Left hindlimb (tissue), 1 donor: ENCODE results near the gene WHAMM.
"Not testable (repeated sequence)": the region's sequence is repeated elsewhere in the genome, so short reads cannot be mapped to it uniquely, and the experiment has no call there.

Experiments used
- DNase-seq: peaks from one replicate; pipeline ENCODE4 v3.0.0-alpha.2; 2018

WHAMM gene

GRCh38 chr15:82803793-82804574 lies 5.4 kb upstream of the WHAMM start:
- DNase-seq = no peak

DNA sequence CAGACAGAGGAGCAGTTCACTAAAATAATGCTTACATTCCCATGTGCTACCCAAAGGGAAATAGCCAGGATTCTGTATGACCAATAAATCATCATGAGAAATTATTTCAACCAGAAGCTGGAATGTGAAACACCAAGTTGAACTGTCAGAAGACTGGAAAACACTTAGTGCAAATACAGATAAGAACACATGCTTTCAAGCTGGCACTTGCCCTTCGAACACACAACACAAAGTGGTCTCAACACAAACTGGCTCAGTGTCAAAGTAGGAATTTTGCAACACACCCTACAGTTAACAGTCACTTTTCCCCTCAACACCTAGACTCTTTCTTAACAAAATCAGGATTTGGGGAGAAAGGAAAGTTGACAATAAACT lies 4.9 kb upstream of the WHAMM start:
- no peak for DNase-seq

GRCh38 chr15:82805994-82806406 lies 3.4 kb upstream of the WHAMM start, which contains the start of gene FSD2:
Gene FSD2 (minus strand): TSS chr15:82806069. CDS start chr15:82787390, 18,679 bp downstream.
- DNase-seq = peak; percentile 45

DNA sequence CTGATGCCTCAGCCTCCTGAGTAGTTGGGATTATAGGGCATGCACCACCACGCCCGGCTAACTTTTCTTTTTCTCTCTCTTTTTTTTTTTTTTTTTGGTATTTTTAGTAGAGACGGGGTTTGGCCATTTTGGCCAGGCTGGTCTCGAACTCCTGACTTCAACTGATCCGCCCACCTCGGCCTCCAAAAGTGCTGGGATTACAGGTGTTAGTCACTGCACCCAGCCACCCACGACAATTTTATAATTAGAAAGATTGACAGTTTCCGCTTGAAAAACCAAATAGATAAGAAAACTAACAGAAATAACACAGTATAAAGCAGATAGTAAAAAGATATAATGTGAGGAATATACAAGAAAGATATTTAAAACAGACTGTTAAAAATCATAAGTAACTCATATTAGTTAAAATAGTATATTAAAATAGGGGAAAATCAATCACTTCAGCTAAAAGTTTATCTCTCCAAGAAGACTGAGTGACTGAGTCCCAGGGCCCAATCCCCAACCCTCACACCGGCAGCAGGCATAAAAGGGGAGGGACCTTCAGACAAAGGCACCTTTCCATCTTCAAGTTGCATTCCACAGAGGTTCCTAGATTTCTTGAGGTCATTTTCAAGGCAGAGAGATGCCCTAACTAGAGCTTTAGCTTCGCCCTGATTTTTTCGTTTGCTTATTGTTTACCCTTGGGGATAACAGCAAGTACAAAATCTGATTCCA lies 1.4 kb upstream of the WHAMM start:
- DNase-seq = no peak

GRCh38 chr15:82808634-82809041 lies 790 bp upstream of the WHAMM start:
- DNase-seq = no peak

GRCh38 chr15:82810061-82810889 lies 847 bp downstream of the WHAMM start:
- DNase-seq = peak; percentile 61

DNA sequence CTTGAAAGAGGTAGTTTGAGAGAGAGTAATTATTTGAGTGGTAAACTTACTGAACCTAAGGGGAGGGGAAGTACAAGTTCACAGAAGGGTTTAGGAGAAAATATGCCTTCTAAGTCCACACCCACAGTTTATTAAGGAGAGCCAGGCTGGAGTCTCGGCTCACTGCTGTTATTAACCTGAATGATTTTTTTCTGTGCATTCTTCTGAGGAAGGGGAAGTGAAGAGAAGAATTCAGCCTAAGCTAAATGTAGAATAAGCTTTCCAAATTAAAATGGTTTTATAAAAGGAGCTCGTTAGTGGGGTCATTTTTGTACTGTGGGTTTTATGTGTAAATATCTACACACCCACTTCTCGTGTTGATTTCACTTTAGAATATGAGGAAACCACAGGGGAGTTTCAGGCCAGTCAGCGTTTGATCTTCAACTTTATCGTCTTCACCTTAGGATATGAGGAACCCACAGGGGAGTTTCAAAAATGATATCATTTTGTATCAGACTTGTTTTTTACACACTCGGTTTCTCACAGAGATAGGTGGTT lies 1.5 kb downstream of the WHAMM start:
- no peak for DNase-seq

- DNase-seq = no peak
These were observed 3.6 kb downstream of the WHAMM start for GRCh38 chr15:82812994-82813393.

DNA sequence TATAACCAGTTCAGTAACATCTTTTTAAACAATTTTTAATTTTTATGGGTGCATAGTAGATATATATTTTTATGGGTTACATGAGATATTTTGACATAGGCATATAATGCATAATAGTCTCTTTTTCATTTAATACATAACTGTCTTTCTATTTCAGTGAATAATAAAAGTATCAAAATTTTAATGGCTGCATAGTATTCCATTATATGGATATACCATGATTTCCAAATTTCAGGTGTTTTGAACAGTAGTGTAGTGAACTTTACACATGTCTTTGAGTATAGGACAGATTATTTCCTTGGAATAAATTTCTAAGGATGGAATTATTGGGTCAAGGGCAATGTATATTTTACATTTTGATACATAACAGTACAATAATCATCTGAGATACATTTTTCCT lies 10.7 kb downstream of the WHAMM start:
- no peak for DNase-seq

GRCh38 chr15:82821396-82821795 lies 12.0 kb downstream of the WHAMM start:
- DNase-seq = not testable (repeated sequence)

DNA sequence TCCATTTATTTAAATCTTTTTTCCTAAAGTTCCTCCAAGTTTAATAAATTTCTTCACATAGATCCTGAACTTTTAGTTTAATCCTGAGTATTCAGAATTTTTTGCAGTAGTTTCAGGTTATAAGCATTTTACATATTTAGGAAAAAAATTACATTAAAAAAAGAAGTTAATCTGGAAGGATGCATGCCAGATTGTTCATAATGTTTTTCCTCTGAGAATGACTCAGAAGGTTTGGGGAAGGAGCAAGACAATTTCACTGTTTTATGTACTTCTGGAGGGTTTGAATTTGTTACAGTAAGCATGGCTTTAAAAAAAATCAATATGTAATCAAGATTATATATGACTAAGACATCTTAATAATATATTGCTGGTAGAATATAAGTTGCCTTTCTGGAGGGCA lies 12.4 kb downstream of the WHAMM start:
- not testable (repeated sequence) for DNase-seq

DNA sequence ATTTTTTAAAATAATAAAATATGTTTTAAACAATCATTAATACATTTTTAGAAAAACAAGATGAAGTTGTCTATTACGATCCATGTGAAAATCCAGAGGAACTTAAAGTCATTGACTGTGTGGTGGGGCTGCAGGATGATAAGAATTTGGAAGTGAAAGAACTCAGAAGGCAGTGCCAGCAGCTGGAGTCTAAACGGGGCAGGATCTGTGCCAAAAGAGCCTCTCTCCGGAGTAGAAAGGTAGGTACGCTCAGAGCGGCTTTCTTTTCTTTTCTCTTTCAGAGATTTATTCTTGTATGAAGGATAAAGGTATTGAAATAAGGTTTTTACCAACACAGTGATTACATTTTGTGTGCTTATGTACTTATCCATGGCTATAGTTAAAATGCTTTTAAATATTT lies 13.6 kb downstream of the WHAMM start:
- no peak for DNase-seq

- DNase-seq = no peak
These were observed 18.6 kb downstream of the WHAMM start for GRCh38 chr15:82828075-82828474.

DNA sequence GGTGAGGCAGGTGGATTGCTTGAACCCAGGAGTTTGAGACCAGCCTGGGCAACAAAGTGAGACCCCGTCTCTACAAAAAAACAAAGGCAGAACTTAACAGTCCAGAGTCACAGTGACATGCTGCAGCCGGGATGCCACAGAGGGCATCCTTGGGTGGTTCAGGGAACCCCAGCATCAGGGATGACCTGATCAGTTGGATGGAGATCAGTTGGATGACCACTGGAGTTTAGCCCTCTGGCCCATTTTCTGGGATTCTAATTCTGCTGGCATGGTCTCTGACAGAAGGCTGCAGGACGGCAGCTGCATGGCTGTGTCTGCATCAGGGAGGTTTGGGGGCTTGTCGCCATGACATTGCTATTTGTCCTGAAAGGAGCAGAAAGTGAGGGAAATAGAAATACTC lies 19.8 kb downstream of the WHAMM start:
- no peak for DNase-seq

DNA sequence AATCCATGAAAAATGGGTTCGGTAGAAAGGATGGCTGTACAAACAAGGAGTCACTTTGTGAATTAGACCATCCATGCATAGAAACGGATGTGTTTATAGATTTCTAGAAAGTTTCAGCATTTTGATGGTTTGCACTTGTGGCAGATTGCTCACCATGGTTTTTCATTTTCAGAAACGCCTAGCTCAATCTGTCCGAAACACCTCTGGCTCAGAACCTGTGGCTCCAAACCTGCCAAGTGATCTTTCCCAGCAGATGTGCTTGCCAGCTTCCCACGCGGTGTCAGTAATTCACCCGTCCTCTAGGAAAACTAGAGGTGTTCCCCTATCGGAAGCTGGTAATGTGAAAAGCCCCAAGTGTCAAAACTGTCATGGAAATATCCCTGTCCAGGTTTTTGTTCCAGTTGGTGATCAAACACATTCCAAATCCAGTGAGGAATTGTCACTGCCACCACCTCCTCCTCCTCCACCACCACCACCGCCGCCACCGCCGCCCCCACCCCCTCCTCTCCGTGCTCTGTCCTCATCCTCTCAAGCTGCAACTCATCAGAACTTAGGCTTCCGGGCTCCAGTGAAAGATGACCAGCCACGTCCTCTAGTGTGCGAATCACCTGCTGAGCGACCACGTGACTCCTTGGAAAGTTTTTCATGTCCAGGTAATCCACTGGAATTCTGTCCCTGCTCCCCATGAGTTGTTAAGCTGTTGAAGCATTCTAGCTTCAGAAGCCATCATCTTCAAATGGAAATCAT lies 21.2 kb downstream of the WHAMM start:
- DNase-seq = no peak

DNA sequence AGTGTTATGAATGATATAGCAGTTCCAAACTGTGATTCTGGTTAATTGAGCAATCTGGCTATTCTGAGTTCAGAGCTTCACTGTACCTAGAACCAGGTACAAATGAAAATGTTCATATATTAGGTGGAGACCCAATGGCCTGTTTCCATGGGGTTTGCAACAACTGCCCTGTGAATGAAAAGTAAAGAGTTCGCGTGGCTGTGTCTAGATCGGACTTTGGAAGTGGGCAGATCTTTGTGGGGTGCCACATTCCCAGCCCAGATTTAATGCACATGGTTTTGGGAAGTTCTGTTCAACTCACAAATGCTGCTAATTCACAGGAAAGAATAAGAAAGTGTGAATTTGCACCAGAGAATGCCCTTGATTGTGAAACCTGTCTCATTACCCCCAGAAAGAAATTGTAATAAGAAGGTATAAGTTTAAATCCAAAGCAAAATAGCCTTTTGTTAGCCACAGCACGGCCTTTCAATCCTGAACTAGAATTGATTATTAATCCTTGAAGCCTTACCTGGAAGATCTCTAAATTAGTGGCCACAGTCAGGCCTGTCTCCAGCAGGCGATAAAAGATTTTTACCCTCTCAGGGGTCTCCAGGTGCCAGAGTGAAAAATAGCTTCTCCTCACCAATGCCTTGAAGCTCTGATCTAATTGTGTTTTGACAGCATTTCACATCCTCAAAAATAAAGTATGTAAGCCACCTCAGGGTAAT lies 22.6 kb downstream of the WHAMM start:
- no peak for DNase-seq

- no peak for DNase-seq
These were observed 23.4 kb downstream of the WHAMM start for GRCh38 chr15:82832601-82833361.

DNA sequence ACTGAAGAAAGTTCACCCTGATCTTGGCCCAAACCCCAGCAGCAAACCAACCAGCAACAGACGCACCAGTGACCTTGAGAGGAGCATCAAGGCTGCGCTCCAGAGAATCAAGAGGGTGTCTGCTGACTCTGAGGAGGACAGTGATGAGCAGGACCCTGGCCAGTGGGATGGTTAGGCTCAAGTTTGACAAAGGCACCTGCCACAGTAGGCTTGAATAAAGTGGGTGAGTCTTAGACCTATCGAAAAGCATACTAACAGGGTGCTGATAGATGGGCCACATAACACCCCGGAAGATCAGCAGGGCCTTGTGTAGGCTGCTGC lies 23.9 kb downstream of the WHAMM start:
- no peak for DNase-seq

GRCh38 chr15:82835391-82835917 lies 26.0 kb downstream of the WHAMM start:
- DNase-seq = no peak

DNA sequence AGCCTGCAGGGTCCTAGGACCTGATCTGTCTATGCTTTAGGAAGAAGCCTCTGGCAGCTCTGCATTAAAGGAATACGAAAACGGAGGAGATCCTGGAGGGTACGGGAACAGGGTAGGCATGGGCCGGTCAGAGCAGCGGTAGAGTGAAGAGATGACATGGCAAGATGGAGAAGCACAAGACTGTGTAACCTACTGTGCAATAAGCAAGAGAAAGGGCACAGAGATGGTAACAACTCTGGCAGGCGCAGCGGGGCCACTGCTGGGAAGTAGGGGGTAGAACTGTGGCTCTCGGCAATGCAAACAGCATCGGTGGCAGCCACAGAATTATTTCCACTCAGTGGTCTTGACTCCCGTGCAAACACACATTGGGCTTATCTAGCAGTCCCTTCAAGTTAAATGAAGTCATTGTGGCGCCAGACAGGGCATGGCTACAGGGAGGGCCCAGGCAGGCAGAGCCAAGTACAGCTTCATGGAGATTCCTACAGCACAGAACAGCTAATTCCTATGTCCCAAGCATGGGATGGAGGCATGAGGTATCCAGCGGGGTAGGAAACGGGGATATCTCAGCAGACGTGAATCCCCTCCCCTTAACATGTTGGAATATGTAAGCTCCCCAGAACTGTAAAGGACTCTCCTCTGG lies 28.8 kb downstream of the WHAMM start:
- DNase-seq = no peak
